ENCODE measurements around the gene IYD. TPM values are rescaled to one million over a fixed set of nuclear protein-coding genes. Genes with fewer than 3 reads are reported as not detected.

IYD gene, protein sequence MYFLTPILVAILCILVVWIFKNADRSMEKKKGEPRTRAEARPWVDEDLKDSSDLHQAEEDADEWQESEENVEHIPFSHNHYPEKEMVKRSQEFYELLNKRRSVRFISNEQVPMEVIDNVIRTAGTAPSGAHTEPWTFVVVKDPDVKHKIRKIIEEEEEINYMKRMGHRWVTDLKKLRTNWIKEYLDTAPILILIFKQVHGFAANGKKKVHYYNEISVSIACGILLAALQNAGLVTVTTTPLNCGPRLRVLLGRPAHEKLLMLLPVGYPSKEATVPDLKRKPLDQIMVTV
- total RNA-seq, result under 0.01 TPM

DNA sequence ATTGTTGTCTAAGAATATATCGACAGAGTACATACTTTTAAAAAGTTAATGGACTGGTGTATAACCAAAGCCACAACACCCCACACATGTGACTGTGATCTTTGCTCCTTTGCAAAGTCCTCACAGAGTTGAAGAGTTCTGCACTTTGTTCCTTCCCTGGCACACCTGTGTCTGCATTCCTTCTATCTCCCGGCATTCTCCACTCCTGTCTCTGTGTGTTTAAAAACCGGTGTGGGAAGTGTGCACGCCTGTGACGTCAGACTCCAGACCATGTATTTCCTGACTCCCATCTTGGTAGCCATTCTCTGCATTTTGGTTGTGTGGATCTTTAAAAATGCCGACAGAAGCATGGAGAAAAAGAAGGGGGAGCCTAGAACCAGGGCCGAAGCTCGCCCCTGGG is at the start of gene IYD:
IYD (plus strand) TSS at position 251 of the 400 bp plus-strand sequence; CDS start at position 271, 20 bp downstream.
- Histone ChIP-seq H3K4me1 (peaks cover 0 to 3% of the 10 kb centered on the region in 2 donors), H3K36me3 (no peaks in the 10 kb centered on the region), H3K9me3 (no peaks in the 10 kb centered on the region), H3K4me3 (no peak within 1 kb of the TSS), H3K27ac (no peak within 1 kb of the TSS), H3K27me3 (no peaks in the 10 kb centered on the region)
- DNase-seq (ENCODE audit: low spot score in 2 of 2), result no peak
- TF ChIP-seq, protein P1, sequence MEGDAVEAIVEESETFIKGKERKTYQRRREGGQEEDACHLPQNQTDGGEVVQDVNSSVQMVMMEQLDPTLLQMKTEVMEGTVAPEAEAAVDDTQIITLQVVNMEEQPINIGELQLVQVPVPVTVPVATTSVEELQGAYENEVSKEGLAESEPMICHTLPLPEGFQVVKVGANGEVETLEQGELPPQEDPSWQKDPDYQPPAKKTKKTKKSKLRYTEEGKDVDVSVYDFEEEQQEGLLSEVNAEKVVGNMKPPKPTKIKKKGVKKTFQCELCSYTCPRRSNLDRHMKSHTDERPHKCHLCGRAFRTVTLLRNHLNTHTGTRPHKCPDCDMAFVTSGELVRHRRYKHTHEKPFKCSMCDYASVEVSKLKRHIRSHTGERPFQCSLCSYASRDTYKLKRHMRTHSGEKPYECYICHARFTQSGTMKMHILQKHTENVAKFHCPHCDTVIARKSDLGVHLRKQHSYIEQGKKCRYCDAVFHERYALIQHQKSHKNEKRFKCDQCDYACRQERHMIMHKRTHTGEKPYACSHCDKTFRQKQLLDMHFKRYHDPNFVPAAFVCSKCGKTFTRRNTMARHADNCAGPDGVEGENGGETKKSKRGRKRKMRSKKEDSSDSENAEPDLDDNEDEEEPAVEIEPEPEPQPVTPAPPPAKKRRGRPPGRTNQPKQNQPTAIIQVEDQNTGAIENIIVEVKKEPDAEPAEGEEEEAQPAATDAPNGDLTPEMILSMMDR (IDR thresholded peaks at IDR 0.05), result no peak
- intact Hi-C loops (cut with DNase I), result no loop called here

DNA sequence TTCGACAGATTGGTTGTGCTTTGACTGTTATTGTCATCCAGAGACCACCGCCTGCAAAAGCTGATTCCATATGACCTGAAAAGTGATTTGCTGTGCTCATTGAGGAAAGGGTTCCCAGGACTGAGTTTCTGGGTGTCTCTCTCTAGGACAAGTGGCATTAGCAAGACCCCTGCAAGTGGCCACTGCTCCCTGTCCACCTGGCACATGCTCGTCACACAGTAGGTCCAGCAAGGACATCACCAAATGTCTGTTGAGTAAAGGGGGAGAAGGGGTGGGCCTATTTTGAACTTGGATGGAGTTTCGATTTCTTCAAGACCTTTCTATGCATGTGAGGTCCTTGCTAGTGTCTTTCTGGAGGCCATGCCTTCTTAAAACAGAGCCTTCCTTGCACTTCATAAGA is 48.9 kb upstream of the IYD start:
- Histone ChIP-seq H3K4me3 (no peak overlapping the region), H3K9me3 (no peaks in the 10 kb centered on the region), H3K36me3 (no peaks in the 10 kb centered on the region), H3K27me3 (no peaks in the 10 kb centered on the region), H3K27ac (no peak overlapping the region), H3K4me1 (peaks cover 0 to 4% of the 10 kb centered on the region in 2 donors)
- intact Hi-C loops (cut with DNase I), result no loop called here
- TF ChIP-seq, protein P1 (IDR thresholded peaks at IDR 0.05), result no peak
- DNase-seq (ENCODE audit: low spot score in 2 of 2), result no peak

DNA sequence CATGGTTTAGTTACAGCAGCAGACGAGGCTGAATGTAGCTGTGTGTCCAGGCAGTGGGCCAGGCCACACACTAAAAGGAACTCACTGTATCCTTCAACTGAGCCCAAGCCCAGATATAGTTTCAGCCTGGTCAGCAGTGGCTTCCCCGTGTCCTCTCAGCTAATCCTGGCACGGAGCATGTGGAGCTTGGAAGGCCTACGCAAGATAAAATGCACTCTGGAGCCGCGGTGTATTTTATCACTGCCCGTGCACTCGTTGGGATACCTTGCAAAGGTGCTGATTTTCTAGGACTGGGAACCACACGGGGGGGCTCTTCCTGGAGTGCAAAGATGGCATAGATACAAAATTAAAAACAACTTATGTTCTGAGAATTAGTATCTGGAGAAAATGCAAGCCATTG is 48.4 kb upstream of the IYD start:
- no peaks in the 10 kb centered on the region for H3K36me3 ChIP-seq
- no peak for DNase-seq (ENCODE audit: low spot score in 2 of 2)
- H3K27ac ChIP-seq, result no peak overlapping the region
- H3K4me3 ChIP-seq, result no peak overlapping the region
- TF ChIP-seq, protein P1 (IDR thresholded peaks at IDR 0.05), result no peak
- H3K4me1 ChIP-seq, result peaks cover 0 to 4% of the 10 kb centered on the region in 2 donors
- intact Hi-C loops (cut with DNase I), result no loop called here
- no peaks in the 10 kb centered on the region for H3K9me3 ChIP-seq
- no peaks in the 10 kb centered on the region for H3K27me3 ChIP-seq

DNA sequence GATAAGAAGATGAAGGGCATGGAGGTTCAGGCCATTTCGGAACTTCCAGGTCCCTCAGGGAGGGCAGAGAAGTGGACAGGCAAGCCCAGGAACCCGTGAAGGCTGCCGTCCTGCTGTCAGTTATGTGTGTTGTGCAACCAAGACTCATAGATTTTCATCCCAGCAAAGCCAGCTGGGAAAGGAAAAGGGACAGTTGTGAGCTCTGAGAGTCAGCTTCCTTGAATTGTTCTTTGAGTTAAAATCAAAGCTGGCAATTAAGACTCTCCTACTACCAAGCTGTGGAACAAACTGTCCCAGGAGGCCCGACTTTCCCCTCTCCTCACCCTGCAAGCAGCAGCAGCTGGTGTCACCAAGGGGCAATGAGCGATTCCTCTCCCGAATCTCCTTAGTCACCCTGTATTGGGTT is 46.3 kb upstream of the IYD start:
- intact Hi-C loops (cut with DNase I), result no loop called here
- Histone ChIP-seq H3K36me3 (no peaks in the 10 kb centered on the region), H3K4me1 (peaks cover 0 to 5% of the 10 kb centered on the region in 2 donors), H3K27ac (no peak overlapping the region), H3K4me3 (no peak overlapping the region), H3K27me3 (no peaks in the 10 kb centered on the region), H3K9me3 (no peaks in the 10 kb centered on the region)
- TF ChIP-seq, protein P1 (IDR thresholded peaks at IDR 0.05), result no peak
- no peak for DNase-seq (ENCODE audit: low spot score in 2 of 2)

DNA sequence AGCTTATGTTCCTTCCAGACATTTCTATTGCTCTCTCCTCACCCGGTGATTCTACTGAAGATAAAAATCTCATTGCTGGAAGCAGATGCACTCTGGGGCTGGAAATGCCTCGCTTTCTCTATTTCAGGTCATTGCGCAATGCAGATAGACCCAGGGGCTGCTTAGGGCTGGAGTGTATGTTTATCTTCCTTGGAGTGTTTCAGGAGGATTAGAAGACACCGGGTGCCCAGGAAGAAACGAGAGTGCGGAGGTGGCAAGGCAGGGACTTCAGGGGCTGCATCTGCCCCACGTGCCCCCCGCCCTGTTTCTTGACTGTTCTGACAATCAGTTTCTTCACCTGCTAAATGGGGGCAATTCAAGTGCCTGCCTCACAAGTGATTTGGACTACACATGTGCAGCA is 45.6 kb upstream of the IYD start:
- intact Hi-C loops (cut with DNase I), result no loop called here
- TF ChIP-seq, protein P1 (IDR thresholded peaks at IDR 0.05), result no peak
- Histone ChIP-seq H3K27me3 (no peaks in the 10 kb centered on the region), H3K27ac (no peak overlapping the region), H3K36me3 (no peaks in the 10 kb centered on the region), H3K4me3 (no peak overlapping the region), H3K4me1 (peaks cover 0 to 6% of the 10 kb centered on the region in 2 donors), H3K9me3 (no peaks in the 10 kb centered on the region)
- DNase-seq (ENCODE audit: low spot score in 2 of 2), result no peak
